GM23338 (cell line): ENCODE results near the gene CACUL1. TPM values are rescaled to one million over a fixed set of nuclear protein-coding genes. Genes with fewer than 3 reads are reported as not detected.

Source experiments
- ATAC-seq: fragments of 200-7000 bp; cut with Tn5 transposase; 3 replicates; pipeline ENCODE4 v1.9.1; 2020
- DNase-seq: peaks from one replicate; pipeline ENCODE4 v3.0.0-alpha.2; 2015; ENCODE audit warnings: low spot score
- H2AFZ ChIP-seq: fragments of 200-600 bp; sonication (generic); 2 replicates; pipeline ENCODE4 v1.8.0; 2016; ENCODE audit warnings: antibody characterized with exemption, mild to moderate bottlenecking, moderate library complexity
- H3F3A ChIP-seq: fragments of 200-600 bp; sonication (generic); replicated peaks from 2 replicates; pipeline ENCODE4 v1.8.0; 2017; ENCODE audit warnings: antibody characterized with exemption, mixed run types, low read depth
- H3K27ac ChIP-seq: fragments of 200-600 bp; sonication (generic); 2 replicates; pipeline ENCODE4 v1.6.1; 2016; ENCODE audit warnings: low read depth
- H3K27me3 ChIP-seq: fragments of 200-600 bp; sonication (generic); 2 replicates; pipeline ENCODE4 v1.8.0; 2016; ENCODE audit warnings: mild to moderate bottlenecking, mixed run types, moderate library complexity; ENCODE audit not compliant: insufficient read depth
- H3K36me3 ChIP-seq: fragments of 200-600 bp; sonication (generic); 2 replicates; pipeline ENCODE4 v1.8.0; 2016; ENCODE audit warnings: mild to moderate bottlenecking; ENCODE audit not compliant: insufficient read depth
- H3K4me1 ChIP-seq: fragments of 200-600 bp; sonication (generic); 2 replicates; pipeline ENCODE4 v1.8.0; 2016; ENCODE audit warnings: mild to moderate bottlenecking, moderate library complexity; ENCODE audit not compliant: insufficient read depth
- H3K4me2 ChIP-seq: fragments of 200-600 bp; sonication (generic); 2 replicates; pipeline ENCODE4 v1.7.1; 2017; ENCODE audit warnings: mixed run types
- H3K4me3 ChIP-seq: fragments of 200-600 bp; sonication (generic); 2 replicates; pipeline ENCODE4 v1.6.1; 2016; ENCODE audit warnings: mixed run types
- H3K79me2 ChIP-seq: fragments of 200-600 bp; sonication (generic); replicated peaks from 2 replicates; pipeline ENCODE4 v1.8.0; 2017; ENCODE audit warnings: mild to moderate bottlenecking; ENCODE audit not compliant: insufficient read depth
- H3K9me2 ChIP-seq: fragments of 200-600 bp; sonication (generic); 2 replicates; pipeline ENCODE4 v1.8.0; 2017; ENCODE audit not compliant: insufficient read depth
- H4K20me1 ChIP-seq: fragments of 200-600 bp; sonication (generic); replicated peaks from 2 replicates; pipeline ENCODE4 v1.8.0; 2017; ENCODE audit warnings: mild to moderate bottlenecking; ENCODE audit not compliant: insufficient read depth
- H3K27ac Mint-ChIP-seq: 2 replicates; pipeline ENCODE4 v1.8.0; 2020; ENCODE audit warnings: inconsistent platforms, mild to moderate bottlenecking, moderate library complexity, mixed read lengths
- H3K27me3 Mint-ChIP-seq: 3 replicates; pipeline ENCODE4 v1.8.0; 2022; ENCODE audit warnings: low read depth, mild to moderate bottlenecking, moderate library complexity, mixed read lengths, inconsistent platforms; ENCODE audit not compliant: insufficient read depth, poor library complexity
- H3K36me3 Mint-ChIP-seq: 3 replicates; pipeline ENCODE4 v1.8.0; 2021; ENCODE audit warnings: low read depth, mild to moderate bottlenecking, inconsistent platforms, moderate library complexity, mixed read lengths
- H3K4me1 Mint-ChIP-seq: 3 replicates; pipeline ENCODE4 v1.8.0; 2020; ENCODE audit warnings: mild to moderate bottlenecking, inconsistent platforms, mixed read lengths
- H3K4me3 Mint-ChIP-seq: 3 replicates; pipeline ENCODE4 v1.8.0; 2021; ENCODE audit warnings: moderate library complexity, mild to moderate bottlenecking, inconsistent platforms, mixed read lengths
- H3K9me3 Mint-ChIP-seq: 3 replicates; pipeline ENCODE4 v1.8.0; 2020; ENCODE audit warnings: moderate library complexity, mild to moderate bottlenecking, inconsistent platforms, mixed read lengths
- CREB1 ChIP-seq: fragments of 250-450 bp; sonication (Bioruptor Pico); IDR thresholded peaks from 2 replicates; pipeline ENCODE4 v1.5.0; 2020; ENCODE audit warnings: low read depth, mild to moderate bottlenecking, moderate library complexity
- CTCF ChIP-seq, 2 experiments: fragments of 200-600 bp in 1 of 2; sonication (generic) in 1 of 2; conservative IDR thresholded peaks; 2 replicates each; pipeline versions ENCODE4 v1.5.1 to v1.6.1; 2016 to 2017; ENCODE audit warnings: antibody characterized with exemption in 2 of 2, low read depth in 2 of 2, mild to moderate bottlenecking in 2 of 2, moderate library complexity in 1 of 2
- ETS1 ChIP-seq: IDR thresholded peaks from 2 replicates; pipeline ENCODE4 v1.6.1; 2016; ENCODE audit warnings: antibody characterized with exemption
- EZH2 ChIP-seq: fragments of 200-600 bp; sonication (generic); IDR thresholded peaks from one replicate; pipeline ENCODE4 v1.8.0; 2017; ENCODE audit warnings: antibody characterized with exemption, mild to moderate bottlenecking, low read depth; ENCODE audit not compliant: unreplicated experiment
- JUNB ChIP-seq: IDR thresholded peaks from one replicate; pipeline ENCODE4 v1.6.1; 2016; ENCODE audit warnings: antibody characterized with exemption; ENCODE audit not compliant: unreplicated experiment
- REST ChIP-seq: IDR thresholded peaks from one replicate; pipeline ENCODE4 v1.6.1; 2018; ENCODE audit warnings: antibody characterized with exemption; ENCODE audit not compliant: unreplicated experiment
- STAT1 ChIP-seq: IDR thresholded peaks from one replicate; pipeline ENCODE4 v1.6.1; 2016; ENCODE audit warnings: antibody characterized with exemption; ENCODE audit not compliant: unreplicated experiment
- ZNF114 ChIP-seq: fragments of 250-450 bp; sonication (Bioruptor Pico); IDR thresholded peaks from 2 replicates; pipeline ENCODE4 v1.5.0; 2020; ENCODE audit warnings: mild to moderate bottlenecking, moderate library complexity
- polyA plus RNA-seq: library from polyadenylated mRNA; unstranded; fragments of >200 nt; fragmentation: Nextera tagmentation; extraction: Ambion mirVana; gene quantifications from 2 replicates; pipeline ENCODE4 v1.2.1, GENCODE V29; 2016
- total RNA-seq: library from RNA; depleted of rRNA; stranded (reverse); fragments of >200 nt; shearing (Covaris generic); gene quantifications from 2 replicates; pipeline ENCODE4 v1.2.3, GENCODE V29; 2014

The CACUL1 gene
- total and polyA plus RNA-seq, 2 experiments from 2014 or later = 46.4 to 59.4 TPM

- TF ChIP-seq ETS1 (no peak), REST (no peak), EZH2 (no peak)
Observed at GRCh38 chr10:118742032-118742431, 12.7 kb downstream of the CACUL1 start (continued).

GRCh38 chr10:118738406-118738805, 16.4 kb downstream of the CACUL1 start:
- TF ChIP-seq EZH2 (no peak), CREB1 (CRISPR knock-in tag) (no peak), CTCF (conservative IDR thresholded peaks at IDR 0.05; ENCODE audit: low read depth in 2 of 2) (no peak), STAT1 (no peak), JUNB (no peak), REST (no peak), ZNF114 (CRISPR knock-in tag) (no peak)
- H3K4me1 Mint-ChIP-seq = peaks cover 51% of the 10 kb centered on the region
- no peak for DNase-seq
- Histone ChIP-seq H3K36me3 (no peaks in the 10 kb centered on the region), H3K27ac (no peak overlapping the region), H3F3A (no peaks in the 10 kb centered on the region), H3K79me2 (peaks cover 100% of the 10 kb centered on the region), H3K4me3 (no peak overlapping the region), H3K27me3 (no peaks in the 10 kb centered on the region), H4K20me1 (peaks cover 80% of the 10 kb centered on the region), H3K4me1 (peaks cover 31% of the 10 kb centered on the region), H3K9me2 (no peaks in the 10 kb centered on the region), H2AFZ (no peak overlapping the region), H3K4me2 (no peak overlapping the region)
- no peak overlapping the region for H3K27ac Mint-ChIP-seq
- no peaks in the 10 kb centered on the region for H3K36me3 Mint-ChIP-seq
- H3K9me3 Mint-ChIP-seq = no peaks in the 10 kb centered on the region
- H3K27me3 Mint-ChIP-seq = peaks cover 2% of the 10 kb centered on the region
- H3K4me3 Mint-ChIP-seq = no peak overlapping the region
- no peak for ATAC-seq
